NCI-H1694 treated with DMSO at 0.1 percent for 48 hours (cell line): ENCODE measurements around the gene SLC25A3.
"Not testable (repeated sequence)": the region's sequence is repeated elsewhere in the genome, so short reads cannot be mapped to it uniquely, and the experiment has no call there.

Experiments used
- DNase-seq: peaks from one replicate; lab custom pipeline; 2025; lab: John Stamatoyannopoulos, UW

SLC25A3 gene

DNA sequence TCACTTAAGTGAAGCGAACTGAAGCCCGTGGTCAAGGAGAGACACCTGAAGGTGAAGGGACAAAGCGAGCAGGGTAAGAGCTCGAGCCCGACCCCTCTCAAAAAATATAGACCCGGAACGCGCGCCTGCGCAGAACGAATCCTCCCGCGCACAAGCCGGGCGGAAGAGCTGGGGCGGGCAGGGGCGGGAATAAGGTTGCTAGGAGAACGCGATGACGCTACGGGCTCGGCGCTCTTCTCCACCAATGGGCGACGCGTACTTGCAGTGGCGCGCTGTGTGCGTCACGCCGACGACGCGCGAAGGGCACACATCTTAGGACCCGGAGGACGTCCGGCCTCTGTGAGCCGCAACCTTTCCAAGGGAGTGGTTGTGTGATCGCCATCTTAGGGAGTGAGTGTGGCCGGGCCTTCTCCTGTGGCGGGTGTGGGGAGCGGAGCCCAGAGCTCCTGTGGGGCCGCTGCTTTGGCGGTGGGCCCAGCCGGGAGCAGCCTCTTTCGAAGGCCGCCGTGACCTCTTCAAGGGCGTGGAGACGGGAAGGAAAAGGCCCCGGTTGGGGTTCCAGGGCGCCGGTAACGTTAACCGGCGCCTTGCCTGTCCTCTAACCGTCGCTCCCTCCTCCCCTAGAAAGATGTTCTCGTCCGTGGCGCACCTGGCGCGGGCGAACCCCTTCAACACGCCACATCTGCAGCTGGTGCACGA, at the start of gene SLC25A3:
TSS of gene SLC25A3 (plus strand) at position 336 of the 699 bp plus-strand sequence. CDS start at position 629, 293 bp downstream.
- DNase-seq, result peak; percentile 92

DNA sequence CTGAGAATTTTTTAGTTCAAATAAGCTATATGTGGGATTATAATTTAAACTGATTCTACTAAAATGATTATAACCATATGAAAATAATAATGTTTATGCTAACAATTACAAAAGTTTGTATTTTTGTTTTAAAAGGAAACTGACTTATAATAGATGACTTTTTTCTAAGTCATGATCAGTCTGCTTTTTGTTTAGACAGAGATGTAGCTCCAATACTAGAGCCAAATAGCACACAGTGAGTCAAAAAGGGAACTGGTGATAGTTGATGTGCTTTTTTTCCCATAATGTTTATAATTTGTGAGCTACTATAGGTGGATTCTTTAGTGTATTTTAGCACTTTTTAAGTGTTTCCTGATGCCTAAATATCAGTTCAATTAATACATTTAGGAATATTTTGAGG, 49.8 kb upstream of the SLC25A3 start:
- DNase-seq, result no peak

DNA sequence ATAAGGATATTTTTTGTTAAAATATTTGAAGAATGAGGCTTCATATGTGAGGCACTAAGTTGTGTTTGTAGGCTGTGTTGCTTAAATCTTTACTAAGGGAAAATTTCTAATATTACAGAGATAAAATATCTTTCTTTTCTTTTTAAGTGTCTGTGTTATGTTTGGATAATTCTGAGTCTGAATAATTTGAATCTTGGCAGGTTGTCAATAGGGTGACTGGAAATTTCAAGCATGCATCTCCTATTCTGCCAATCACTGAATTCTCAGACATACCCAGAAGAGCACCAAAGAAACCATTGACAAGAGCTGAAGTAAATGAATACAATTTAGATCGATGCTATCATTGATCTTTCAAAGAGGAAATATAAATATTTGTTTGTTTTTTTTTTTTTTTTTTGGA, 48.7 kb upstream of the SLC25A3 start:
- no peak for DNase-seq

DNA sequence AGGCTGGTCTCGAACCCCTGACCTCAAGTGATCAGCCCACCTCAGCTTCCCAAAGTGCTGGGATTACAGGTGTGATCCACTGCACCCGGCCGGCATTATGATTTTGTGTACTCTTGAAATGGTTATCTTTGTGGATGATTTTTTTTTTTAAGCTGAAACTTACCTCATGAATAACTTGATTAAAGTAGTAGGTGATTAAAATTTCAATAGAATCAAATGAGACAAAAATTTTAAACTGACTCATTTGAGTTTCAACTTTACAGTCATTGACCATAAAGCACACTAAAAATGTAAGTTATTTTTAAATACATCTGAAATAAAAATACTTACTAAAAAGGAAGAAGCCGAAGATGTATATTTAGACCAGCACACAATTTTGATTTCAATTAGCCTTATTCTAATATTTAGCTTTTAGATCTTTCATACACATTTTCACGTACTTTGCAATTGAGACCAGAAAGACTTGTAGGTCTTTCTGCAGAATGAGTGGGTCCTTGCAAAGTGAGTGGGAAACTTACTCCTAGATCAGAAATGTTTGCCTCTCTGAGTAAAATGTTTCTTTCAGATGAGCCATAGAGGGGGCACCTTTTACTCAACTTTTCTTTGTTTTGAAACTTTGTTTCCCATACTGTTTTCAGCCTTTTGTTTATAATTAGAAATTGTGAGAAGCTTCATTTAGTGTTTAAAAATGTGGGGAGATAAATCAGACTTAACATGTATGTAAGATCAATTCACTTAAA, 43.9 kb upstream of the SLC25A3 start:
- no peak for DNase-seq

DNA sequence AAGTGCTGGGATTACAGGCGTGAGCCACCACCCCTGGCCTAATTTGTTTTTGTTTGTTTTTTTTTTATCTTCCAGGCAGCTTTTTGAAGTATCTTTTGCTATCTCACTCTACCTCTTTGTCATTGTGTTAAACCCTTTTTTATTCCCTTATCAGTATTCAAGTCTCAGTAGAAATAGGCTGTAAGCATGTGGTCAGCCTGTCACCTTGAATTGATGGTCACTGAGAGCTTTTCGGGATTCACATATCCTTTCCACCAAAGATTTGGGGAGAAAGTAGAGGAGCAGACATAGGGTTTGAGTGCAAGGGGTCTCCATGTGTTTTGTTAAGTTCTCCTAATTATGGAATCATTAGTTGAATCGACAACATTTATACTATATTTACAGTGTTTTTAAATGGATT, 41.7 kb upstream of the SLC25A3 start:
- DNase-seq, result no peak

DNA sequence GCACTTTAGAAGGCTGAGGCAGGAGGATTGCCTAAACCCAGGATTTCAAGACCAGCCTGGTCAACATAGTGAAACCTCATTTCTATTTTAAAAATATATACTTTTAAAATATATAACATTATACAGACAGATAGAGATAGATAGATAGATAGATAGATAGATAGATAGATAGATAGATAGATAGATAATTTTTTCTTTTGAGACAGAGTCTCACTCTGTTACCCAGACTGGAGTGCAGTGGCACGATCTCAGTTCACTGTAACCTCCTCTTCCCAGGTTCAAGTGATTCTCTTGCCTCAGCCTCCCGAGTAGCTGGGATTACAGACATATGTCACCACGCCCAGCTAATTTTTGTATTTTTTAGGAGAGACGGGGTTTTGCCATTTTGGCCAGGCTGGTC, 35.4 kb upstream of the SLC25A3 start:
- DNase-seq, result not testable (repeated sequence)

DNA sequence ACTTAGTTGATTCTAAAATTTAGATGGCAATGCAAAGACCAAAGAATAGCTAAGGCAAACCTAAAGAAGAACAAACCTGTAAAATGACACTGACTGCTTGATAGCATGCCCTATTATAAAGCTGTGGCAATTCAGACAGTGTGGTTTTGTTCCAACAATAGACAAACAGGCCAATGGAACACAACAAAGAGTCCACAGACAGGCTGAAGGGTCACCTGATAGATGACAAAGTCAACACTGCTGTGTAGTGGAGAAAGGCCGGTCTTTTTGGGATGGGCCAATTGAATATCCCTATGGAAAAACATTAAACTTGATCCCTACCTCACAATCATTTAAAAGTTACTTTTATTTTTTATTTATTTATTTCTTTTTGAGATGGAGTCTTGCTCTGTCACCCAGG, 33.8 kb upstream of the SLC25A3 start:
- no peak for DNase-seq

DNA sequence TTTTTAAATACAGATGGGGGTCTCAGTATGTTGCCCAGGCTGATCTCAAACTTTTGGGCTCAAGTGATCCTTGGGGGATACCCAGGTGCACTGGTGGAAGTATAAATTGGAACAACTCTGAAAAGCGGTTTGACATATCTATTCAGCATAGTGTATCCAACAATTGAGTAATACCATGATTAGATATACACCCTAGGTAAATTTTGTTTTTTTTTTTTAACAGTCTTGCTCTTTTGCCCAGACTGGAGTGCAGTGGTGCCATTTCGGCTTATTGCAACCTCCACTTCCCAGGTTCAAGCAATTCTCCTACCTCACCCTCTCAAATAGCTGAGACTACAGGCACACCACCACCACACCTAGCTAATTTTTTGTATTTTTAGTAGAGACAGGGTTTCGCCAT, 31.6 kb upstream of the SLC25A3 start:
- no peak for DNase-seq

DNA sequence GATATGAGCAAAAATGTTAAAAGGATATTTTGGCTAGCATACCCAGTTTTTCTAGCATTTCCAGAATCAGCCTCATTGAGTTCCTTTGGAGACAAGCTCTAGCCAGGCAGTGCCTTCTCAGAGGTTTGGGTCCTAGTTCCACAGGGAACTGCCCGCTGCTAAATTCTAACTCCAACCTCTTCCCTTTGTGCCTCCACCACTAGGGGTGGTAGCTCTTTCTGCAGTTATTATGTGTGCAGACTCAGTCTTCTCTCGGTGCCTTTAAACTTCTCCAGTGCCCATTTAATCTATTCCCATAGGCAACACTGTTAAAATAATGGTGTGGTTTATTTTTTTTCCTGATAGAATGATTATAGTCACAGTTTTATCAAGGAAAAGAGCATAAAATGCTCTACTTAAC, 21.5 kb upstream of the SLC25A3 start:
- no peak for DNase-seq

DNA sequence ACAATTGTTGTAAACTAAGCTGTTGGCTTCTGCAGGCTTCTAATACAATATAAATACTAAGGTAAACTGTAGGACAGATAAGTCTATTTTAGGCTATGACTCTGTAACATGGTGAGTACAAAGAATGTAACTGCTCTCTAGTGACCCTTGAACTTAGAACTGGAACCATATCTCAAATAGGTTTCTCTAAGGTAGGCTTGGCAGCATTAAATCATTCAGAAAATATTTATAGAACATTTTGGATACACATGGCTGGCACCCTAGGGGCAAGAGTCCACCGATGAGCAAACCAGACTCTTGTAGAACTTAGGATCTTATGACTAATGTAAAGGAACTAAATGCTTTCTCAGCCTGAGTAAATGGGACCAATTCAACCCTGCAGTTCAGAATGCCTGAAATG, 19.4 kb upstream of the SLC25A3 start:
- DNase-seq, result no peak

DNA sequence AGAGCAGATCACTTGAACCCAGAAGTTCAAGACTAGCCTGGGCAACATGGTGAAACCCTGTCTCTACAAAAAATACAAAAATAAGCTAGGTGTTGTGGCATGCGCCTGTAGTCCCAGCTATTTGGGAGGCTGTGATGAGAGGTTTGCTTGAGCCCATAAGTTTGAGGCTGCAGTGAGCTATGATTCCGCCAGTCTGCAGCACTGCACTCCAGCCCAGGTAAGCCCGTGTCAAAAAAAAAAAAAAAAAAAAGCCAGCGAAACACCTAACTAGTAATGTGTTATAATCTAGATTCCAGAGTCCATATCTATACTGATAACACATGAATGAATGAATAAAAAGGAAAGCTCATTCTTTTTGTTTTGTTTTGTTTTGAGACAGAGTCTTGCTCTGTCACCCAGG, 18.5 kb upstream of the SLC25A3 start:
- DNase-seq, result no peak

DNA sequence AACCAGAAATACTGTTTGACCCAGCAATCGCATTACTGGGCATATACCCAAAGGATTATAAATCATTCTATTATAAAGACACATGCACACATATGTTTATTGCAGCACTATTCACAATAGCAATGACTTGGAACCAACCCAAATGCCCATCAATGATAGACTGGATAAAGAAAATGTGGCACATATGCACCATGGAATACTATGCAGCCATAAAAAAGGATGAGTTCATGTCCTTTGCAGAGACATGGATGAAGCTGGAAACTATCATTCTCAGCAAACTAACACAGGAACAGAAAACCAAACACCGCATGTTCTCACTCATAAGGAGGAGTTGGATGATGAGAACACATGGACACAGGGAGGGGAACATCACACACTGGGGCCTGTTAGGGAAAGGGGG, 16.7 kb upstream of the SLC25A3 start:
- not testable (repeated sequence) for DNase-seq

DNA sequence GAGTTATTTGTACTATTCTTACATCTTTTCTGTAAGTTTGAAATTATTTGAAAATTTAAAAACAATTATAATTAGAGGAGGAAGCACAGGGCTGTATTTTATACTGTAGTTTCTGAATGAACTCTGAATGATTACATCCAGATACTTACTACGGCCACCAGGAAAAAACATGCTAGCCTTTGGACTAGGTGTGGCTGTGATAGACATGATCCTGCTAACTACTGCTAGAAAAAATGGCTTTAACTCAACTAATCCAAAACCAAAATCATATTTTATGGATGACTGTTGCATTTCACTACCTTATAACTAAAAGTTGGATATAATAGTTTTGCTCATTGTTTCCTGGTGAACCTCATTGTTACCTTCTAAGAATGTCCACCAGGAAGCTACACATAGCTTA, 15.1 kb upstream of the SLC25A3 start:
- DNase-seq, result no peak

DNA sequence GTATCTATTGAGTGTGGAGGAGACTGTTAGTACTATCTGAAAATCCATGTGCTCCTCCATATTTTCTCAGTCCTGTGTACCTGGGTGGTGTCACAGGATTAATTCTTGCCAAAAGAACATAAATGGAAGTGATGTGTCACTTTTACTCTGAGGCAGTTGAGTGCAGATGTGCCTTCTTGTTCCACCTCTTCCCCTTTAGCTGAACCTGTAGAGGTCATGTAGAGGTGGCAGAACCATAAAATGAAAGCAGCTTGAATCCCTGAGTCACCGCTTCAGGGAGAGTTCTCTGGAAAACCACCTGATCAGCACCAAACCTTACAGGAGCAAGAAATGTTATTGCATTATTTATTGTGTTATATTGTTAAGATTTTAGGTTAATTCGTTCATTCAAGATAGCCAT, 14.7 kb upstream of the SLC25A3 start:
- DNase-seq, result no peak

DNA sequence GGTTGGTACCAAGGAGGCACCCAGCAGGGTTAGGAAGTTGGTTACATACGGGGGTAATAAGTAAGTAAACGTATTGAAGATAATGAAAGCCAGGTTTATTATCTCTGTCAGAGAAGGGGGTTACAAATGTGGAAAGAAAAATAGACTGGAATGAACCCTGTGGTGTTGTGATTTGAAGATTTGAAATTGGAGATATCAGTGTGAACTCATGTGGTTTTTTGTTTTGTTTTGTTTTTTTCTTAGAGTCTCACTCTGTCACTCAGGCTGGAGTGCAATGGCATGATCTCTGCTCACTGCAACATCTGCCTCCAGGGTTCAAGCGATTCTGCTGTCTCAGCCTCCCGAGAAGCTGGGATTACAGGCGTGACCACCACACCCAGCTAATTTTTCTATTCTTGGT, 14.1 kb upstream of the SLC25A3 start:
- no peak for DNase-seq

DNA sequence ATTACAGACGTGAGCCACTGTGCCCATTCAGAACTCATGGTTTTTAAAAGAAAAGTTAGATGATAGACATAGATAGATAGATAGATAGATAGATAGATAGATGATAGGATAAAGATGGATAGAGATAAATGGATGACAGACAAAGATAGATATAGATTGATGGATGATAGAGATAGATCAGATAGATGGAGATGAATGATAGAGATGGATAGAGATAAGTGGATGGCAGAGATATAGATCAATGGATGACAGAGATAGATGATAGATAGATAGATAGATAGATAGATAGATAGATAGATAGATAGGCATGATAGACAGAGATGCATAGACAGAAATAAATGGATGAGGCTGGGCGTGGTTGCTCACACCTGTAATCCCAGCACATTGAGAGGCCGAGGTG, 13.7 kb upstream of the SLC25A3 start:
- no peak for DNase-seq

DNA sequence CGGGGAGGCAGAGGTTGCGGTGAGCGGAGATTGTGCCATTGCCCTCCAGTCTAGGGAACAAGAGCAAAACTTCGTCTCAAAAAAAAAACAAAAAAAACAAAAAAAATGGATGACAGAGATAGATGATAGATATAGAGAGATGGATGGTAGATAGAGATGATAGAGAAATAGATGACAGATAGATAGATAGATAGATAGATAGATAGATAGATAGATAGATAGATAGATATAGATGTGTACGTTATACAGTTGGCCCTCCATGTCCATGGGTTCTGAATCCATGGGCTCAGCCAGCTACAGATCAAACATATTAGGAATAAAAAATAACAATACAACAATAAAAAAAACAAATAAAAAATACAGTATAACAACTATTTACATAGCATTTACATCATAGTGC, 12.8 kb upstream of the SLC25A3 start:
- no peak for DNase-seq

DNA sequence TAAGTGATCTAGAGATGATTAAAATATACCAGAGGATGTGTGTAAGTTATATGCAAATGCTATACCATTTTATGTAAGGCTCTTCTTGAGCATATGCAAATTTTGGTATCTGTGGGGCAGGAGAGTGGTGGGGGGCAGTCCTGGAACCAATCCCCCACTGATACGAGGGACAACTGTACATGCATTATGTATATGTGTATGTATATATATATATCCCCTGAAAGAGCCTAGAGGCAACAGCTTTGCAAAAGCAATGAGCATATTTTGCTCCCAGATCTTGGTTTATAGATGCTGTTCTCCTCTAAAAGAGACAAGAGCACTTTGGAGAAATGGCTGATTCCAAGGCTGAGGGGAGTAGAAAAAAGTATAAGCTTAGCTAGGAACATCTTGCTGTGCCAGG, 12.4 kb upstream of the SLC25A3 start:
- DNase-seq, result no peak

DNA sequence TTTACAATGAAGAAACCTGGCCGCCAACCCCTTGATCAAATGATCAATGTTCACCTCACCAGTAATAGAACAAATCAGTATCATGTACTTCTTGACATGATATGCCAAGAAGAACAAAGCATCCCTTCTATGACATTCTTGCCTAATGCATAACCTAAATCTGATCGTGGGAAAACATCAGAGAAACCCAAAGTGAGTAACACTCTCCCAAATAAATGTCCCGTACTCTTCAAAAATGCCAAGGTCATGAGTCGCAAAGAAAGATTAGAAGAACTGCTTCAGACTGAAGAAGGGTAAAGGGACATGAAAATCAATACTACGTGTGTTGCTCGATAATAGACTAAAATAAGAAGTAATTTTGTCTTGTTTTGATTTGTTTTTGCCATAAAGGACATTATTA, 11.4 kb upstream of the SLC25A3 start:
- DNase-seq, result no peak

DNA sequence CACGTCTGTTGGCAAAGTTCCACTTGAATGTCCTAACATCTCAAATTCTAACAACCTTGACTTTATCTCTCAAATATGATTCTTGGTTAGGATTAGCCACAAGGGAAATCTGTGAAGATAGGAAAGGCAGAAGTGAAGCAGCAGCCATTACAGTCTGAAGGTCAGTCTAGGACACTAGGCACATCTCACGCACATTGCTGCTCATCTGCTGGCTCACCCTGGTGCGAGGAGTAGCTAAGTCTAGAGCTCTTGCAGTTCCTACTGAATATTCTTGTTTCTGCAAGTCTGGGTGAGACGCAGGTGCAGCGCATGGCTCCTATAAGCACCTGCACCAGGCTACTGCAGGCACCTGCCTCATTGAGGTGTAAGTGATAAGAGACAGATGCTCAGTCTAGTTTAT, 6.4 kb upstream of the SLC25A3 start:
- no peak for DNase-seq

DNA sequence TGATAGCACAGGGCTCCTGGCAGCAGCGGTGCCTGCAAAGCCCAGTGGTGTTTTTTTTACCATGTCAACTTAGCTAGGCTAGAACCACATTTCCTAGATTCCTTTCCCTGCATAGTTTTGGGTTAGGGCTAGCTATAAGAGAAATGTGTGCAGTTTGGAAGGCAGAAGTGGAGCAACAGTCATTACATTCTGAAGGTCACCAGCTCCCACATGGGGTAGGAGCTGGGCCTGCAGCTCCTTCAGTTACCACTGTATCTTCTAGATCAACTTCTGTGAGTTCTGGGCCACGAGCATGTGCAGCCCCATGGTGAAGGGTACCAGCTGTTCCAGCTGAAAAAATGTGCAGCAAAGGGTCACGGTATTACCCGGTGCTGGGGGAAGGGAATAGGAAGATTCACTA, 2.3 kb upstream of the SLC25A3 start:
- no peak for DNase-seq

DNA sequence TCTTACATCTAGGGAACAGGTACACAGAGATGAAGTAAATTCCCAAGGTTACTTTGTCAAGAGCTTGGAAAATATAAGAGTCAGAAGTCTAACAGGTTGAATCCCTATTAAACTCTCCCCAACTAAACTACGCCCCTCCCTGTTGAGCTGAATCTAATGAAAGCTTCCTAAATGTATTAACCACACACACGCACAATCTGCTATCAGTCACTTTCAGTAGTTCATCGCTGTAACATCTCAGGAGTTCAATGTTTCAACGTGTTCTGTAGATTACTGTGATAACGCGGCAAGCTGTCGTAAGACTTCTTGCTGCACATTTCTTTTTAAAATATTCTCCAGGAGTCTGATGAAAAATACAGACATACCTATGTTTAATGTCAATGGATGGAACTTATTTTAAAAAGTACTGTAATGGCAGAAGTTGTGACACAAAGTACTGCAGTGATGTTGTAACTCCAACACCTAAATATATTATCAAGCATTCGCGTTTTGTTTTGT, 612 bp upstream of the SLC25A3 start:
- no peak for DNase-seq

DNA sequence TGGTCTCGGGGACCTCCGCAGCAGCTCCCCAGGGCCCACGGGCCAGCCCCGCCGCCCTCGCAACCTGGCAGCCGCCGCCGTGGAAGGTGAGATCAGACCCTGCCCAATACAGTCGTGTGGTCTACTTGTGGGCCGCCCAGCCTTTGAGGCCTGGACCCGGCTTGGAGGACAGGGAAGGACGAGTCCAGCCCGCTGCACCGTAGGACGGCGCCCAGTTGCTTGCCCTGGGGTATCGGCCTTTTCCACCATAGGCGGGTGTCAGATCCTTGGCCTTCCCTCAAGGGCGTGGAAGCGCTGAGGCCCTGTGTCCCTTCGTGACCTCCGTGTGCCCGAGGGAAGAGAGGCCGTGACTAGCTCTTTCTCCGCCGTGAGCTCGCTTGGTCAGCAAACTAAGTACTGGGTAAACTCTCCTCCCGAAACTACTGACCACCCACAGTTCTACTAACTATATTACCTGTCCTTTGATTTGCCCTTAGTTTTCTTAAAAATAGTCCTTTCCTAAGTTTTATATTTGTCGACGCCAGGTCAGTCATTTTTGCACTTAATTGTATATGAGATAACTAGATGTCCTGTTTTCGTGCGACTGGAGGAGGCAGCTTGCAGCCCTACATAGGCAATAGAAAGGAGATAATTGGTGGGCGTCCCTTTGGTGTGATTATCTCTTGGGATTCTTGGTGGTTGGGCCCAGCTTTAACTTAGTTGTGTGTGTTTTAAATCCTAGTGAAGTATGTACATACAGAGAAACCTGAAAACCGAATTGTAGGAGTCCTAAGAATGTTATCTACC, 757 bp downstream of the SLC25A3 start:
- DNase-seq, result no peak
